Thymus (tissue), 11 donors: ENCODE data around the gene CNTN2. TPM values are rescaled to one million over a fixed set of nuclear protein-coding genes. Genes with fewer than 3 reads are reported as not detected.

Source experiments
- DNase-seq, 9 donors: peaks; one replicate each; pipeline ENCODE4 v3.0.0-alpha.2; 2013; ENCODE audit warnings: low spot score in 9 of 9, low read depth in 6 of 9, missing footprints in 1 of 9
- H3K27ac ChIP-seq, 2 donors: one replicate each; pipeline ENCODE4 v1.5.1; 2013; ENCODE audit warnings: control low read depth in 1 of 2, low read depth in 1 of 2, low read length in 1 of 2, mild to moderate bottlenecking in 1 of 2, moderate library complexity in 1 of 2
- H3K27me3 ChIP-seq, 2 donors: one replicate each; pipeline ENCODE4 v1.5.1; 2013; ENCODE audit warnings: low read length in 1 of 2; ENCODE audit not compliant: control insufficient read depth in 2 of 2, insufficient read depth in 1 of 2
- H3K36me3 ChIP-seq, 2 donors: one replicate each; pipeline ENCODE4 v1.5.1; 2013; ENCODE audit warnings: low read length in 1 of 2, mild to moderate bottlenecking in 1 of 2, moderate library complexity in 1 of 2; ENCODE audit not compliant: control insufficient read depth in 2 of 2, insufficient read depth in 2 of 2
- H3K4me1 ChIP-seq, 2 donors: one replicate each; pipeline ENCODE4 v1.5.1; 2013; ENCODE audit warnings: low read length in 2 of 2; ENCODE audit not compliant: control insufficient read depth in 2 of 2, insufficient read depth in 2 of 2
- H3K4me3 ChIP-seq, 2 donors: one replicate each; pipeline ENCODE4 v1.5.1; 2013; ENCODE audit warnings: low read length in 2 of 2, control low read depth in 1 of 2, mild to moderate bottlenecking in 1 of 2
- H3K9me3 ChIP-seq, 2 donors: one replicate each; pipeline ENCODE4 v1.5.1; 2013; ENCODE audit warnings: low read length in 1 of 2, mild to moderate bottlenecking in 1 of 2; ENCODE audit not compliant: control insufficient read depth in 2 of 2, insufficient read depth in 1 of 2
- WGBS: extraction: QIAGEN DNeasy Blood & Tissue Kit; methylation state at CpG from one replicate; pipeline ENCODE4 v1.1.7; 2013; 5-methylcytosine and 5-hydroxymethylcytosine counted together
- polyA plus RNA-seq: library from polyadenylated mRNA; stranded (reverse); fragments of 200-250 nt; gene quantifications from one replicate; pipeline ENCODE4 v1.2.3, GENCODE V29; 2013
- total RNA-seq: library from RNA; stranded (reverse); fragments of 120-200 nt; gene quantifications from one replicate; pipeline ENCODE4 v1.2.4, GENCODE V29; 2013
- donor health status: healthy.

Gene CNTN2
- total and polyA plus RNA-seq, 2 donors, result 0.27 to 0.28 TPM

DNA sequence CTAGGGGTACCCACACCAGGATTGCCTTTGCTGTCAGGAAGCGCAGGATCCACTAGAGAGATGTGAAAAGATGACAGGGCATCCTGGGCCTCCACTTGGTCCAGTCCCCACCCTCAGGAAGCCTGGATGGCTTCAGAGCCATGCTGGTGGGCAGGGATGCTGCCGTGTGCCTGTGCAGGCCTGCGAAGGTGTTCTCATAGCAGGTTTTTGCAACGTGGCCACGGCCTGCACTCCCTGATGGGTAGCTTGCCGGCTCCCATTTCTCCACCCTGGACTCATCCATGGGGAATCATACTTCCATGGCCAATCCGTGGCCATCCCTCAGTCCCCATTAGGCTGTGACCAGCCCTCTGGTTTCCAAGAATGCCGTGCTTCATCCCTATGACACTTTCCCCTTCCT, 34.1 kb upstream of the CNTN2 start:
- Histone ChIP-seq H3K9me3 (no peaks in the 10 kb centered on the region), H3K27me3 (peaks cover 0 to 2% of the 10 kb centered on the region in 2 donors), H3K27ac (no peak overlapping the region), H3K36me3 (no peaks in the 10 kb centered on the region), H3K4me3 (no peak overlapping the region), H3K4me1 (peaks cover 0 to 3% of the 10 kb centered on the region in 2 donors)
- 92% methylated on average over 8 of the region's 8 CpGs for WGBS
- no peak for DNase-seq

DNA sequence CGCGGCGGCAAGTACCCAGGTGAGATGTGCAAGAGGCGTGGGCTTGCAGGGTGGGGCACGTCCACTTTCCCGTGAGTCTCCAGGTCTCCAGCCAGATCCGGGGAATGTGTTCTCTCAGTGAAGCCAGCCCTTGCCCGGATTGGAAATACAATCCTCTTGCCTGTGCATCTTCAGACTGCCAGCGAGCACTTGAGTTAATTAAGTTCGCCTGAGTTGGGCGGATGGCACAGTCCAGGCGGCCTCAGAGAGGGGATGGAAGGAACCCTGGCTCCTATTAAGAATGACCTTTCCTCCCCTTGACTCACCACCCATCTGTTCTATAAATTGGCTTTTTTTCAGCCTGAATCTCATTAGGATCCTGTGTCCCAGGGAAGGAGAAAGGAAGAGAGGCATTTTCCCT, 33.3 kb upstream of the CNTN2 start:
- no peak overlapping the region for H3K4me3 ChIP-seq
- H3K27me3 ChIP-seq, result peaks cover 0 to 2% of the 10 kb centered on the region in 2 donors
- no peak for DNase-seq
- H3K36me3 ChIP-seq, result no peaks in the 10 kb centered on the region
- WGBS, result 96% methylated on average over 12 of the region's 12 CpGs
- H3K27ac ChIP-seq, result no peak overlapping the region
- H3K9me3 ChIP-seq, result peaks cover 0 to 1% of the 10 kb centered on the region in 2 donors
- peaks cover 0 to 5% of the 10 kb centered on the region in 2 donors for H3K4me1 ChIP-seq

DNA sequence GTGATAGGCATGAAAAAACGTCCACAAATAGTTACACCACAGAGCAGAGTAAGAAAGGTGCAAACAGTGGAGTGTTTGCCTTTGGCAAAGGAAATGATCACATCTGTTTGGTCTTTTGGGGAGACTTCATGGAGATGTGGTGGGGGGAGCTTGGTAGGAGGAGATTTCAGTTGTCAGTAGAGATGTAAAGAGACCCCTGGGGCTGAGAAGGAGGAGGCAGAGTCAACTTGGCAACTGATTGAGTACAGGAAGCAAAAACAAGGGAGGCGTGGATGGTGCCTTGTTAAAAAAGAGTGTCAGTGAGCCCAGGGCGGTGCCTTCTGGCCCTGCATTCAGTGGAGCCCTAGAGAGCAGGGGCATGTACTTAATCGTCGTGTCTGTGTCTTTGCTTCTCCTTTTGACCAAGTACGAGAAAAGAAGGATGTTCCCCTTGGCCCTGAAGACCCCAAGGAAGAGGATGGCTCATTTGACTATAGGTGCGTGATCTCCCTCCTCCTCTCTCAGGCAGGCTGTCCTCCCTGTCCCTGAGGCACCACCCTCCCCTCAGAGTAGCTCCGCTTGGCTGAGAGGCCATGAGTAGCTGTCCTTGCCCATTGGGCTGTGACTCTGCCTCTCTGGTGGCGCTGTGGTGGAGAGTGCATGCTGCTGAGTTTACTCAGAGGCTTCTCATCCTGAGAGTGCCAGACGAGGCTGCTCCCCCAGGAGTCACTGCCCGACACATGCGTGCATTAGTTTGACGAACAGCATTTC, 30.4 kb upstream of the CNTN2 start:
- peaks cover 0 to 1% of the 10 kb centered on the region in 2 donors for H3K9me3 ChIP-seq
- peaks cover 0 to 2% of the 10 kb centered on the region in 2 donors for H3K27me3 ChIP-seq
- no peak for DNase-seq
- no peak overlapping the region for H3K4me3 ChIP-seq
- H3K4me1 ChIP-seq, result peaks cover 0 to 9% of the 10 kb centered on the region in 2 donors
- no peak overlapping the region for H3K27ac ChIP-seq
- 91% methylated on average over 13 of the region's 13 CpGs for WGBS
- H3K36me3 ChIP-seq, result no peaks in the 10 kb centered on the region

DNA sequence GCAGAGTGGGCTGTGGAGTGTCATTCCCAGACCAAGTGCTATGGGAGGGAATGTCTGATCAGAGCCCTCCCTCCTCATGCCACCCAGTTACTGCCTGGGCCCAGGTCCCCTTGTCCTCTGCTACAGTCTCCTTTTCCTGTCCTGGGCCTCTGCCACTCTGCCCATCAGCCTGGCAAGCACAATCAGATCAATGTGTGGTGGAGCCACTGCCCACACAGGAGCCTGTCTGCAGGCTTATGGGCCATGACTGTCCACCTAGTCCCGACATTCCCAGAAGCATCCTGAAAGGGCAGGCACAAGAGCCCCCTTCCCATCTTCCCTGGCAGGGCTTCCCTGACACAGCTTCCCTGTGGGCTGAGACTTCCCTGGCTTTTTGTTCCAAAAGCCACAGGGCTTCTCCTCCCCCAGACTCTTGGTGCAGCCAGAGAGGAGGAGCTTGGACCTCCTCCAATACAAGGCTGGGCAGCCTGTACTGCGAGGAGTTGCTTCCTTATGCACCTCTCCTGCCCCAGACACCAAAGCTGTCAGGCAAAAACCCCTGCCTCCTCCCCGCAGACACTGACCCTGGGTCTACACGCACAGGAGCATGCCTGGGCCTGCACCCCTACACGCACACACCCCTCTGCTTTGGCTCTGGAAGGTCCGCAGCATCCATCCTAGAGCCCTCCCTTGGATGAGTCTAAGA, 29.2 kb upstream of the CNTN2 start:
- peak in 2 of 9 donors; percentile 13 for DNase-seq
- WGBS, result 61% methylated on average over 6 of the region's 6 CpGs
- Histone ChIP-seq H3K36me3 (no peaks in the 10 kb centered on the region), H3K4me1 (peaks cover 0 to 9% of the 10 kb centered on the region in 2 donors), H3K4me3 (no peak overlapping the region), H3K27me3 (peaks cover 0 to 2% of the 10 kb centered on the region in 2 donors), H3K9me3 (peaks cover 0 to 1% of the 10 kb centered on the region in 2 donors), H3K27ac (peak overlapping the region in 1 of 2 donors; percentile 43)

DNA sequence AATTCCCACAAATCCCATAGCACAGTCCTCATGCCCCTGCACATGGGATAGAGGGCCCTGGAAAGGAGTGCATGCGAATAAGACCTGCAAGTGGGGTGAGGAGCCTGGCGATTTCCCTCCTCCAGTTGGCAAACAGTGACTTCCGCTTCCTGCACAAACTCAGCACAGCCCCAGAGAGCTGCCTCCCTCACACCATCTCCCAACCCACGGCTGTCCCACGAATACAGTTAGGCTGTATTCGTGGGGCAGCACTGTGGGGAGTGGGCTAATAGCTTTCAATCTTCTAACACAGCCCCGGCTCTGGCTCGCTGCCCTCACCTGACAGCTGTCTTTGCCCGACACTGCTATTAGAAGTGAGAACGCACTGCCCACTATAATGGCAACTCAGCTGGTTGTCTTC, 28.2 kb upstream of the CNTN2 start:
- DNase-seq, result no peak
- H3K4me1 ChIP-seq, result peaks cover 0 to 9% of the 10 kb centered on the region in 2 donors
- H3K27me3 ChIP-seq, result peaks cover 0 to 8% of the 10 kb centered on the region in 2 donors
- WGBS, result 81% methylated on average over 10 of the region's 10 CpGs
- no peaks in the 10 kb centered on the region for H3K36me3 ChIP-seq
- H3K9me3 ChIP-seq, result peaks cover 0 to 1% of the 10 kb centered on the region in 2 donors
- H3K27ac ChIP-seq, result no peak overlapping the region
- no peak overlapping the region for H3K4me3 ChIP-seq

DNA sequence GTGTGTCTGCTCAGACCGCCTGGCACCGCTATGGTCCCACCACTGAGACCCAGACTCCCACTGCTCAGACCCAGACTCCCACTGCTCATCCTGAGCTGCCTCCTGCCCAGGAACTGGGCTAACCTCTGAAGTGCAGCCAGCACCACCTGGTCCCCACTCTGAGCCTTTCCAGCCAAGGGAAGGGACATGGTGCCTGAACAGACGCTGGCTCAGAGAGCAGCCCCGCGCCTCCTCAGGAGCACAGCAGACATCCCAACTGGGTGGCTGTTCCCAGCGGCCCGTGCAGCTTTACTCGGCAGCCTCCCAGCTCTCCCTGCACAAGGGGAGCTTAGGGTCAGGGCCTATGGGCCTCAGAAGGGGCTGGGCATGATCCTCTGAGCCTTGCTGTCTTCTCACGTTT, 27.8 kb upstream of the CNTN2 start:
- H3K27me3 ChIP-seq, result peaks cover 0 to 8% of the 10 kb centered on the region in 2 donors
- DNase-seq, result no peak
- H3K9me3 ChIP-seq, result peaks cover 0 to 1% of the 10 kb centered on the region in 2 donors
- 92% methylated on average over 9 of the region's 9 CpGs for WGBS
- peaks cover 0 to 9% of the 10 kb centered on the region in 2 donors for H3K4me1 ChIP-seq
- H3K27ac ChIP-seq, result no peak overlapping the region
- no peak overlapping the region for H3K4me3 ChIP-seq
- H3K36me3 ChIP-seq, result no peaks in the 10 kb centered on the region

DNA sequence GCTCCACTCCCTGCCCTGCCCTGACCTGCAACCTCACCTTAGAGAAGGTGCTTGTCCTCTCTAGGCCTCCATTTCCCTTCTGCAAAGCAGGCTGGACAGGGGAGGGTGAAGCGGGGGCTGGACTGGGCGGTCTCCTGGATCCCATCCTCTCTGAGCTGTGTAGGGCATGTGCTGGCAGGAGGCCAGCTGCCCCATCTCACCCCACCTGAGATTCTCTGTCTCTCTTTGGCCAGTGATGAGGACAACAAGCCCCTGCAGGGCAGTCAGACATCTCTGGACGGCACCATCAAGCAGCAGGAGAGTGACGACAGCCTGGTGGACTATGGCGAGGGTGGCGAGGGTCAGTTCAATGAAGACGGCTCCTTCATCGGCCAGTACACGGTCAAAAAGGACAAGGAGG, 26.9 kb upstream of the CNTN2 start:
- DNase-seq, result no peak
- peaks cover 0 to 8% of the 10 kb centered on the region in 2 donors for H3K27me3 ChIP-seq
- H3K4me1 ChIP-seq, result peaks cover 0 to 9% of the 10 kb centered on the region in 2 donors
- H3K36me3 ChIP-seq, result no peaks in the 10 kb centered on the region
- peaks cover 0 to 1% of the 10 kb centered on the region in 2 donors for H3K9me3 ChIP-seq
- no peak overlapping the region for H3K4me3 ChIP-seq
- WGBS, result 98% methylated on average over 9 of the region's 9 CpGs
- no peak overlapping the region for H3K27ac ChIP-seq

DNA sequence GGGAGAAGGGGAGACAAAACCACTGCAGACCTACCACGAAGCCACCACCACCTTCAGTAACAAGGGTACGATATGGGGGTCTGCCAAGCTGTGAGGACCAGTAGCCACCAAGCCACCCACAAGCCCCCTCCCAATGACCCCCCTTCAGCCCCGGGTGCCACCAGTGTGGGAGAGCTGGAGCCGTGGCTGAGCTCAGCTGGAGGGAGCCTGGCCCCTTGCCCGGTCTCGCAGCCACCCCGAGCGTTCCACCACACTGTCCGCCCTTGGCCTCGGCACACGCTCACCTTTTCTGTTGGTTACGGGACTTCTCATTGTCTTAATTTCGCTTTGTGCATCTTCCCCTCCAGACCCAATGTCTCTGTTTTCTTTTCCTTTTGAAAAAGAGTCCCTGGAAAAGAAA, 26.4 kb upstream of the CNTN2 start:
- 95% methylated on average over 13 of the region's 13 CpGs for WGBS
- DNase-seq, result no peak

DNA sequence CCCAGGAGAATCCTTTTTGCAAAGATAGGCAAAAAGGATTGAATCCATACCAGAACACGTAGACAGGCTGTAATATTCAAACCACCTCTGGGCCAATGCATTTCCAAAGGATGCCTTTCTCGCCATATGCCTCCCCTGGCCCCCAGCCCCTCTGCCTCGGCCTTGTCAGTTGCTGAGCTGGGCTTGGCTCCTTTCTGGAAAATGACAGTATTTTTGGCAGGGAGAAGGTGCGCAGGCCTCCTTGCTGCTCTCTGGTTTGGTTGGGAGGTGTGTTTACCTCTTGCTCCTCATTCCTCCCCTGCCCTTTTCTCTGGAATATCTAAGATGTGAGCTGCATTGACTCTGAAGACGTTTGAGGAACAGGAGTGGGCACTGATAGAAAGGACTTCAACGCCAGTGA, 26.0 kb upstream of the CNTN2 start:
- Histone ChIP-seq H3K4me3 (no peak overlapping the region), H3K4me1 (peaks cover 0 to 9% of the 10 kb centered on the region in 2 donors), H3K36me3 (no peaks in the 10 kb centered on the region), H3K27ac (no peak overlapping the region), H3K9me3 (peaks cover 0 to 1% of the 10 kb centered on the region in 2 donors), H3K27me3 (peaks cover 0 to 10% of the 10 kb centered on the region in 2 donors)
- WGBS, result 91% methylated on average over 6 of the region's 6 CpGs
- no peak for DNase-seq

More for the DNA sequence above, 26.4 kb upstream of the CNTN2 start:
- Histone ChIP-seq H3K4me3 (no peak overlapping the region), H3K36me3 (no peaks in the 10 kb centered on the region), H3K27me3 (peaks cover 0 to 8% of the 10 kb centered on the region in 2 donors), H3K4me1 (peaks cover 0 to 9% of the 10 kb centered on the region in 2 donors), H3K9me3 (peaks cover 0 to 1% of the 10 kb centered on the region in 2 donors), H3K27ac (no peak overlapping the region)
